Hepatocyte (in vitro differentiated cells): Measurements from ENCODE around the gene TBC1D28.
"Not testable (repeated sequence)": the region's sequence is repeated elsewhere in the genome, so short reads cannot be mapped to it uniquely, and the experiment has no call there.

Source experiments
- EZH2 ChIP-seq: fragments of 200-600 bp; sonication (generic); IDR thresholded peaks from 2 replicates; pipeline ENCODE4 v1.6.1; 2016; ENCODE audit warnings: antibody characterized with exemption, mild to moderate bottlenecking, borderline replicate concordance
- EZH2phosphoT487 ChIP-seq: fragments of 200-600 bp; sonication (generic); IDR thresholded peaks from one replicate; pipeline ENCODE4 v1.6.1; 2018; ENCODE audit warnings: antibody characterized with exemption, mild to moderate bottlenecking, low read depth, moderate library complexity; ENCODE audit not compliant: unreplicated experiment, severe bottlenecking
- TF ChIP-seq, protein P1 (sequence below): fragments of 200-600 bp; sonication (generic); IDR thresholded peaks from 2 replicates; pipeline ENCODE4 v1.5.1; 2016; ENCODE audit warnings: antibody characterized with exemption, mild to moderate bottlenecking; ENCODE audit not compliant: poor library complexity

DNA sequence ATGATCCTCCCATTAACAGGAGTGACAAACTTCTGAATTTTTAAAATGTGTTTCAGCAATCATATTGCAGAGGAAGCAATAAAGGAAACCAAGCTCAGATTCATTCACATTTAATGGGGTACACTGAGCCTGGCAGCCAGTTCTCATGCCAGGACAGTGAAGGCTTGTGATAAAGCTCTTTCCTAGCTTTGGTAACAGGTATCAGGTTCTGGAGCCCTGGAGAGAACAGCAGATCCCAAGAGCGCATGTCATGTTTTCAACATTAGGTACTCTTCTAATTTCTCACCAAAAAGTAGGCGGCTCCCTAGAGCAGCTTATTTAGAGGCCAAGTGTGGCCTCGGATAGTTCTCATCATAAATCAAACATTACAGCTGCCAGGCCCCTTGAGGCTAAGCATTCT, 23.3 kb upstream of the TBC1D28 start:
- TF ChIP-seq, protein P1, sequence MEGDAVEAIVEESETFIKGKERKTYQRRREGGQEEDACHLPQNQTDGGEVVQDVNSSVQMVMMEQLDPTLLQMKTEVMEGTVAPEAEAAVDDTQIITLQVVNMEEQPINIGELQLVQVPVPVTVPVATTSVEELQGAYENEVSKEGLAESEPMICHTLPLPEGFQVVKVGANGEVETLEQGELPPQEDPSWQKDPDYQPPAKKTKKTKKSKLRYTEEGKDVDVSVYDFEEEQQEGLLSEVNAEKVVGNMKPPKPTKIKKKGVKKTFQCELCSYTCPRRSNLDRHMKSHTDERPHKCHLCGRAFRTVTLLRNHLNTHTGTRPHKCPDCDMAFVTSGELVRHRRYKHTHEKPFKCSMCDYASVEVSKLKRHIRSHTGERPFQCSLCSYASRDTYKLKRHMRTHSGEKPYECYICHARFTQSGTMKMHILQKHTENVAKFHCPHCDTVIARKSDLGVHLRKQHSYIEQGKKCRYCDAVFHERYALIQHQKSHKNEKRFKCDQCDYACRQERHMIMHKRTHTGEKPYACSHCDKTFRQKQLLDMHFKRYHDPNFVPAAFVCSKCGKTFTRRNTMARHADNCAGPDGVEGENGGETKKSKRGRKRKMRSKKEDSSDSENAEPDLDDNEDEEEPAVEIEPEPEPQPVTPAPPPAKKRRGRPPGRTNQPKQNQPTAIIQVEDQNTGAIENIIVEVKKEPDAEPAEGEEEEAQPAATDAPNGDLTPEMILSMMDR = not testable (repeated sequence)
- TF ChIP-seq EZH2phosphoT487, EZH2: not testable (repeated sequence)
